Transverse colon (tissue), 4 donors: ENCODE results near the gene C11orf24. TPM values are rescaled to one million over a fixed set of nuclear protein-coding genes. Genes with fewer than 3 reads are reported as not detected.

Experiments
- DNase-seq: peaks from one replicate; pipeline ENCODE4 v3.0.0-alpha.2; 2019
- H3K27ac ChIP-seq, 4 donors: fragments of 200-600 bp; sonication (generic); 2 replicates each; pipeline ENCODE4 v1.5.1; 2016 to 2018; ENCODE audit warnings: inconsistent platforms in 4 of 4
- H3K27me3 ChIP-seq: fragments of 200-600 bp; sonication (generic); 2 replicates; pipeline ENCODE4 v1.5.1; 2017; ENCODE audit warnings: inconsistent platforms
- H3K36me3 ChIP-seq, 4 donors: fragments of 200-600 bp; sonication (generic); 2 replicates each; pipeline ENCODE4 v1.5.1; 2017 to 2019; ENCODE audit warnings: inconsistent platforms in 4 of 4
- H3K4me1 ChIP-seq, 4 donors: fragments of 200-600 bp; sonication (generic); 2 replicates each; pipeline ENCODE4 v1.5.1; 2017 to 2020; ENCODE audit warnings: inconsistent platforms in 4 of 4
- H3K4me3 ChIP-seq, 4 donors: fragments of 200-600 bp; sonication (generic); 1 replicate in 1 of 4; 2 replicates in 3 of 4; pipeline versions ENCODE4 v1.5.1 to v1.6.1; 2017 to 2019; ENCODE audit warnings: inconsistent platforms in 4 of 4
- H3K9me3 ChIP-seq, 2 donors: fragments of 200-600 bp; sonication (generic); 2 replicates each; pipeline ENCODE4 v1.5.1; 2017 to 2019; ENCODE audit warnings: inconsistent platforms in 2 of 2
- EP300 ChIP-seq: sonication (generic); formaldehyde crosslinking; IDR thresholded peaks from one replicate; pipeline ENCODE4 v1.6.1; 2017; ENCODE audit warnings: antibody characterized with exemption, low read depth
- POLR2A ChIP-seq: fragments of 450-650 bp; IDR thresholded peaks from one replicate; pipeline ENCODE4 v1.6.1; 2016; ENCODE audit warnings: antibody characterized with exemption, mild to moderate bottlenecking, moderate library complexity
- POLR2AphosphoS5 ChIP-seq, 3 donors: sonication (generic); formaldehyde crosslinking; IDR thresholded peaks; one replicate each; pipeline ENCODE4 v1.6.1; 2016; ENCODE audit warnings: antibody characterized with exemption in 3 of 3
- WGBS, 2 donors: methylation state at CpG; one replicate each; pipeline ENCODE4 v1.1.5; 2018; ENCODE audit warnings: low coverage in 1 of 2; 5-methylcytosine and 5-hydroxymethylcytosine counted together
- in situ Hi-C, 4 donors: fragments of 200-750 bp; cut with MboI; loops; one replicate each; pipeline versions ENCODE4 v1.15.0 to v1.15.1; 2017; ENCODE audit warnings: low sequenced_read_pairs in 3 of 4, low pct_ligation_motif_present in 1 of 4, low pct_unique_long_range_greater_than_20kb in 1 of 4
- intact Hi-C: fragments of 100-400 bp; cut with DNase I; formaldehyde crosslinking; loops from one replicate; pipeline ENCODE4 v1.15.1; 2023; ENCODE audit warnings: low total_unique reads
- total RNA-seq, 4 donors: library from RNA; depleted of rRNA; stranded (reverse); fragments of >200 nt; gene quantifications; one replicate each; pipeline ENCODE4 v1.1.0, GENCODE V29; 2016
- TF ChIP-seq, protein P1 (sequence below), 5 experiments: fragments of 200-600 bp in 3 of 5; fragments of 450-650 bp in 2 of 5; sonication (generic) in 3 of 5; IDR thresholded peaks; 1 replicate in 2 of 5; 2 replicates in 3 of 5; pipeline ENCODE4 v1.5.1; 2016 to 2017; ENCODE audit warnings: antibody characterized with exemption in 5 of 5, inconsistent platforms in 3 of 5, mild to moderate bottlenecking in 2 of 5, moderate library complexity in 1 of 5

C11orf24 gene
- total RNA-seq, 4 donors from 2014 or later = 31.4 to 130 (median 56.6) TPM

- in situ Hi-C loops (loop anchor here in 1 of 4 donors (10.0 kb wide), 1 partner anchor 81 kb away; no protein-coding TSS in a partner anchor), intact Hi-C loops (no loop called here)
- peak overlapping the region in 1 of 4 donors; percentile 70 for H3K27ac ChIP-seq
- H3K36me3 ChIP-seq = no peaks in the 10 kb centered on the region
- H3K4me1 ChIP-seq = peaks cover 0 to 19% (median 13%) of the 10 kb centered on the region in 4 donors
- TF ChIP-seq POLR2A = no peak
- TF ChIP-seq, protein P1, sequence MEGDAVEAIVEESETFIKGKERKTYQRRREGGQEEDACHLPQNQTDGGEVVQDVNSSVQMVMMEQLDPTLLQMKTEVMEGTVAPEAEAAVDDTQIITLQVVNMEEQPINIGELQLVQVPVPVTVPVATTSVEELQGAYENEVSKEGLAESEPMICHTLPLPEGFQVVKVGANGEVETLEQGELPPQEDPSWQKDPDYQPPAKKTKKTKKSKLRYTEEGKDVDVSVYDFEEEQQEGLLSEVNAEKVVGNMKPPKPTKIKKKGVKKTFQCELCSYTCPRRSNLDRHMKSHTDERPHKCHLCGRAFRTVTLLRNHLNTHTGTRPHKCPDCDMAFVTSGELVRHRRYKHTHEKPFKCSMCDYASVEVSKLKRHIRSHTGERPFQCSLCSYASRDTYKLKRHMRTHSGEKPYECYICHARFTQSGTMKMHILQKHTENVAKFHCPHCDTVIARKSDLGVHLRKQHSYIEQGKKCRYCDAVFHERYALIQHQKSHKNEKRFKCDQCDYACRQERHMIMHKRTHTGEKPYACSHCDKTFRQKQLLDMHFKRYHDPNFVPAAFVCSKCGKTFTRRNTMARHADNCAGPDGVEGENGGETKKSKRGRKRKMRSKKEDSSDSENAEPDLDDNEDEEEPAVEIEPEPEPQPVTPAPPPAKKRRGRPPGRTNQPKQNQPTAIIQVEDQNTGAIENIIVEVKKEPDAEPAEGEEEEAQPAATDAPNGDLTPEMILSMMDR (IDR thresholded peaks at IDR 0.05) = no peak
- no peak for TF ChIP-seq EP300
- no peak for TF ChIP-seq POLR2AphosphoS5 (IDR thresholded peaks at IDR 0.05)
- no peak overlapping the region for H3K4me3 ChIP-seq
- no peak for DNase-seq
- 88% methylated on average over 2 to 7 of the region's 7 CpGs for WGBS, 2 donors
- H3K9me3 ChIP-seq = no peaks in the 10 kb centered on the region
- no peaks in the 10 kb centered on the region for H3K27me3 ChIP-seq
These were observed 32.4 kb upstream of the C11orf24 start for GRCh38 chr11:68303982-68304780.

DNA sequence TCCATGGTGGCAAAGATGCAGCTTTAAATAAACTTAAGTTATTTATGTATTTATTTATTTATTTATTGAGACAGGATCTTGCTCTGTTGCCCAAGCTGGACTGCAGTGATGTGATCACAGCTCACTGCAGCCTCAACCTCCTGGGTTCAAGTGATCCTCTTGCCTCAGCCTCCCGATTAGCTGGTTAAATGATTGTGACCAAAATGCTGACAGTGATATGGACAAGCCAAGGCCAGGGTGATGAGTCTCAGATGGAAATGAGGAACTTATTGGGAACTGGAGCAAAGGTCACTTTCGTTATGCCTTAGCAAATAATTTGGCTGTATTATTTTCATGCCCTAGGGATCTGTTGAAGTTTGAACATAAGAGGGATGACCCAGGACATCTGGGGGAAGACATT lies 31.3 kb upstream of the C11orf24 start:
- intact Hi-C loops (no loop called here), in situ Hi-C loops (loop anchor here in 1 of 4 donors (10.0 kb wide), 1 partner anchor 82 kb away; no protein-coding TSS in a partner anchor)
- Histone ChIP-seq H3K4me3 (no peak overlapping the region), H3K27me3 (no peaks in the 10 kb centered on the region), H3K9me3 (no peaks in the 10 kb centered on the region), H3K27ac (peak overlapping the region; percentile 60 to 70 (median 68)), H3K36me3 (no peaks in the 10 kb centered on the region), H3K4me1 (peaks cover 0 to 30% (median 22%) of the 10 kb centered on the region in 4 donors)
- WGBS, 2 donors = 57 to 59% methylated on average over 2 of the region's 2 CpGs
- no peak for TF ChIP-seq EP300
- TF ChIP-seq, protein P1 (IDR thresholded peaks at IDR 0.05) = no peak
- TF ChIP-seq POLR2A = no peak
- no peak for TF ChIP-seq POLR2AphosphoS5 (IDR thresholded peaks at IDR 0.05)
- DNase-seq = no peak

DNA sequence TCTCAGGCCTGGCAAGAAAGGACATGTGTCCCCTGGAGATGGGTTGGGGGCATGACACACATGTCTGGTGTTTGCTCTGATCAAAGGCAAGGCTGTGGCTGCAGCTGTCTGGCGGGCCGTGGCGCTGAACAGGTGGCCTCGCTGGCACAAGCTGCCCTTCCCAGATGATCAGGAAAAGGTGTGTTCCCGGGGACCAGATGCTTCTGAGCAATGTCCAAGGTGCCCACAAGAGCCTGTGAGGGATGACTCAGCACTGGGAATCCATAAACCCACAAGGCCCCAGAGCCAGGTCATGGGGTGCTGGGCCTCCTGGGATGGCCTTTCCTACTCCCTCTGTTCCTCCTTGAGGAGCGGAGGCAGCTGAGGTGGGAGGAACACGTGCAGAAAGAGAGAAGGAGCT lies 30.9 kb upstream of the C11orf24 start:
- Histone ChIP-seq H3K4me1 (peaks cover under 1 to 34% (median 26%) of the 10 kb centered on the region in 4 donors), H3K36me3 (no peaks in the 10 kb centered on the region), H3K27ac (peak overlapping the region; percentile 60 to 70 (median 68)), H3K4me3 (no peak overlapping the region), H3K27me3 (no peaks in the 10 kb centered on the region), H3K9me3 (no peaks in the 10 kb centered on the region)
- TF ChIP-seq POLR2AphosphoS5 (IDR thresholded peaks at IDR 0.05) = peak; percentile 84 to 95 (median 86)
- TF ChIP-seq POLR2A = peak; percentile 20
- TF ChIP-seq, protein P1 (IDR thresholded peaks at IDR 0.05) = peak in 1 of 5 experiments; percentile 25
- no peak for TF ChIP-seq EP300
- 17 to 43% methylated on average over 1 to 7 of the region's 7 CpGs for WGBS, 2 donors
- peak; percentile 84 for DNase-seq
- in situ Hi-C loops = loop anchor here in 1 of 4 donors (10.0 kb wide), 1 partner anchor 82 kb away; no protein-coding TSS in a partner anchor
- intact Hi-C loops = no loop called here

DNA sequence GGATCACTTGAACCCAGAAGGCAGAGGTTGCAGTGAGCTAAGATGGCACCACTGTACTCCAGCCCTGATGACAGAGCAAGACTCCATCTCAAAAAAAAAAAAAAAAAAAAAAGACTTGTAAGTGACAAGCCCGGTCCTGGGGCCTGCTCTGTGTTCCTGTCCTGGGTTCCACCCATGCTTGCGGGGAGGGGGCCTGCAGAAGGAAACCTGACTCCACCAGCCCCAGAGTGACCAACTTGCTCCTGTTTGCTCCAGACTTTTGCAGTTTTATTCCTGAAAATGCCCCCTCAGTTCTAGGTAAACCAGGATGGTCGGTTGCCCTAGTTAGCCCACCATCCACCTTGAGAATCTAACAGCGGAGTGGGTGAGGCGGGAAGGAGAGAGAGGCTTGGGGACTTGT lies 30.5 kb upstream of the C11orf24 start:
- in situ Hi-C loops = loop anchor here in 1 of 4 donors (10.0 kb wide), 1 partner anchor 83 kb away; no protein-coding TSS in a partner anchor

More for the DNA sequence above, 30.5 kb upstream of the C11orf24 start:
- intact Hi-C loops = no loop called here
- no peak for DNase-seq
- no peak for TF ChIP-seq POLR2AphosphoS5 (IDR thresholded peaks at IDR 0.05)
- TF ChIP-seq, protein P1 (IDR thresholded peaks at IDR 0.05) = no peak
- no peak for TF ChIP-seq EP300
- no peak for TF ChIP-seq POLR2A
- Histone ChIP-seq H3K27ac (peak overlapping the region; percentile 60 to 70 (median 68)), H3K9me3 (no peaks in the 10 kb centered on the region), H3K36me3 (no peaks in the 10 kb centered on the region), H3K4me1 (peaks cover 4 to 38% (median 31%) of the 10 kb centered on the region in 4 donors), H3K4me3 (no peak overlapping the region), H3K27me3 (no peaks in the 10 kb centered on the region)
- 72% methylated on average over 5 of the region's 5 CpGs; no CpG with 5 or more reads in 1 of the 2 donors for WGBS, 2 donors
